HG02798 (cell line): ENCODE results near the gene GDAP2.
"Not testable (repeated sequence)": the region's sequence is repeated elsewhere in the genome, so short reads cannot be mapped to it uniquely, and the experiment has no call there.

Source experiments
- ATAC-seq: cut with Tn5 transposase; IDR thresholded peaks from one replicate; pipeline ENCODE4 v1.9.1; 2021; ENCODE audit warnings: mild to moderate bottlenecking; ENCODE audit not compliant: unreplicated experiment, poor library complexity

Gene GDAP2

GRCh38 chr1:117844478-117844877 is 84.9 kb downstream of the GDAP2 start:
- not testable (repeated sequence) for ATAC-seq

- ATAC-seq, result no peak
Observed at GRCh38 chr1:117843791-117844190, 85.6 kb downstream of the GDAP2 start.

- no peak for ATAC-seq
Observed at GRCh38 chr1:117842408-117843170, 86.8 kb downstream of the GDAP2 start.

- no peak for ATAC-seq
Observed at GRCh38 chr1:117841117-117841650, 88.2 kb downstream of the GDAP2 start.

DNA sequence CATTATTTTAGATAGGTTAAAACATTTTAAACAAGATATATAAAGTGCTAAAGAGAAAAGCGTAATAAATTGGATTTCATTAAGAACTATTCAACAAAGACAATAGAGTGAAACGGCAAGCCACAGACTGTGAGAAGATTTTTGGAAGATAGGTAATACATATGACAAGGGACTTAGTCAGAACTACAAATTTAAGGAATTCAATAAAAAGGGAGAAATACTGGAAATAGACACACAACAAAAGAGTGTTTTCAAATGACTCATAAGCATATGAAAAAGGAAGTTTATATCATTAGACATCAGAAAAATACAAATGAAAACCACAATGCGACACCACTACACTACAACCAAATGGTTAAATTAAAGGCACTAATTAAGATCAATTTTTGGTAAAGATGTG is 90.5 kb downstream of the GDAP2 start:
- no peak for ATAC-seq

- no peak for ATAC-seq
Observed at GRCh38 chr1:117836069-117836468, 93.4 kb downstream of the GDAP2 start.

DNA sequence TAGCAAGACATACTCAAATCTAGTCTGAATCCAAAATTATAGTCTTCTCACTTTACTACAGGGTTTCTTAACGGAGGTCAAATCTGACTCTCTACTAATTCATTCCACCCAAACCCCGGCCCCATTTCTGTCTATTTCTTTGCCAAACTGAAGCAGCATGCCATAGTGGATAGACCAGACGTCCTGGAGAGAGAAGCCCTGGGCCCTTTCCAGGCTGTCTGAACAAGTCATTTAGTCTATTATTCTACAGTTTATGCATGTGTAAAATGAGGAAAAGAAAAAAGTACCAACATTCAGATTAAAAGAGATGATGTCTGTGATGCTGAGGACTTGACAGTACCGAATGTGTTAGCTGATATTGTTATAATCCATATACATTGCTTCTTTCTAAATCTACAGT is 95.0 kb downstream of the GDAP2 start:
- no peak for ATAC-seq

- no peak for ATAC-seq
Observed at GRCh38 chr1:117832453-117832852, 97.0 kb downstream of the GDAP2 start.

DNA sequence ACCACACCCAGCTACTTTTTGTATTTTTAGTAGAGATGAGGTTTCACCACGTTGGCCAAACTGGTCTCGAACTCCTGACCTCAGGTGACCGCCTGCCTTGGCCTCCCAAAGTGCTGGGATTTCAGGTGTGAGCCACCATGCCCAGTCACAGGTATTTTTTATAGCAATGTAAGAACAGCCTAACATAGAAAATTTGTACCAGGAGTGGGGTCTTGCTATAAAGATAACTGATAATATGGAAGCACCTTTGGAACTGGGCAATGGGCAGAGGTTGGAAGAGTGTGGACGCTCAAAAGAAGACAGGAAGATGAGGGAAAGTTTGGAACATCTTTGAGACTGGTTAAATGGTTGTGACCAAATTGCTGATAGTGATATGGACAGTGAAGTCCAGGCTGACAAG is 99.2 kb downstream of the GDAP2 start:
- ATAC-seq, result no peak

DNA sequence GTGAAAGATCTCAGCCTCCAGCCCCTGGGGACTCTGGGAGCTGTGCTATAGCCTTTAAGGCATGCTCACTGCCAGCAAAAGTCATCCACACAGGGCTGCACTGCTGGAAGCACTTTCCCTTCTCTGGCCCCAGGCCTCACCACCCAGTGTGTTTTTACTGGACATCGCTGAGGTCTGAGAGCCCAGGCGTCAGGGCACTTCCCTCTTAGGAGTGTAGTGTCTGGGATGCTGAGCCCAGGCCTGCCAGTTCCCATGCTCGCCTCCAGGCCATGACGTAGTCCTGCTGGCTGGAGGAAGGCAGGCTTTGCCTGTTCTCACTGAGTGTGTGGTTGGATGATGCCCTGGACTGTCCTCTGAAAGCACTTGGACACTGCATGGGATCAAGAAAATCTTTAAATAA is 101.2 kb downstream of the GDAP2 start:
- no peak for ATAC-seq

DNA sequence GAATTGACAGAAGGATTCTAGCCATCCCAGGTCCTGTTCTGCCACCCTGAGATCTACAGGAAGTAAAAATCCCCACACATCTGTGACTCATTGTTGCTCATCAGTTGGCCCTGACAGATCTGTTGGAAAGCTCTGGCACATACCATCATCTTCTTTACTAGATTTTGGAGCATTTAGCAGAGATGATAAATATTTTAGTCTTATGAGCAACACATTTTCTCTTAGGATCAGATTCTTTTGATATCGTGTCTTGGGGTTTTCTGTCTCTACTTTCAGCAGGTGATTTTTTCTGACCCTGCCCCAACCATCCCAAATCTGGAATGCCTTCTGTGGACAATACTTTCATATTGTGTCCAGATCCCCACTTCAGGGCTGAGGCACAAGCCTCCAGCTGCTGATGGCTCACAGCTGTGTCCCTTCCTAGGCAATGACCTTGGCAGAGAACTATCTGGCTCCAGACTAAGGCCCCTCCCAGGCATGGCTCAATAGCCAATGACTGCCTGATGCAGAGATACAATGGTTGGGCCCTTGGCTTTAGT is 102.8 kb downstream of the GDAP2 start:
- ATAC-seq, result no peak

- no peak for ATAC-seq
Observed at GRCh38 chr1:117826119-117826518, 103.3 kb downstream of the GDAP2 start.

DNA sequence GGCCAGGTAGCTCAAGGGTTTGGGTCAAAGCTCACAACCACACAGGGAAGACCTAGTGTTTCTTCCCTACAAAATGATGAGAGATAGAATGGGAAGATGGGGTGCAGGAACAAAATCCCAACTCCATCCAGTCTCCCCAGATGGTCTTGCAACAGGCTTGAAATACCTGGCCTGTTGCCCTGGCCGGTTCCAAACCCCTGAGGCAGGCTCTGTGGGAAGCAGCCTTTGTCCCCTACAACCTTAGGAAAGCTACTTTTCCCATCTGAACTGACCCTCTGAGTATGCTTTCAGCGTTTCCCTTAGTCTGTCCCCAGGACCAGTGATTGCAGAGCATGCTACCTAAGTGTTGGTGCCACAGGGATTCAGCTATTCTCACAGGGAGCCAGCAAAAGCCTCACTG is 104.0 kb downstream of the GDAP2 start:
- no peak for ATAC-seq

GRCh38 chr1:117824616-117825015 is 104.8 kb downstream of the GDAP2 start:
- ATAC-seq, result no peak

GRCh38 chr1:117821774-117822482 is 107.5 kb downstream of the GDAP2 start:
- ATAC-seq, result no peak

DNA sequence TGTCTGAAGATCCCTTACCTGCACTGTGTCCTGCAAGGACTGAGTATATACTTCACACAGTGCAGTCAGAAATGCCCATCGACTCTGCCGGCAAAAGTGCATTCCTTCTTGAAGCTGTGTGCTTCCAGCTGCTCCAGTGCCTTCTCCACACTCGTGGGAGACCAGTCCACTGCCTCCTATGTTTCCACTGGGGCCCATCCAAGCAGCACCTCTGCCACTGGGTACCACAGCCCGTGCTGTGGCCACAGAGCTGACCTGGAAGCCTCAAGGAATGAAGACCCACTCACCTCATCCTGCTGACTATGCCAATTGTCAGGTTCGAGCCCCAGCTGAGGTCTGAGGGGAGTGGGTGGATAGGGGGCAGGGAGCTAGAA is 108.1 kb downstream of the GDAP2 start:
- ATAC-seq, result no peak

DNA sequence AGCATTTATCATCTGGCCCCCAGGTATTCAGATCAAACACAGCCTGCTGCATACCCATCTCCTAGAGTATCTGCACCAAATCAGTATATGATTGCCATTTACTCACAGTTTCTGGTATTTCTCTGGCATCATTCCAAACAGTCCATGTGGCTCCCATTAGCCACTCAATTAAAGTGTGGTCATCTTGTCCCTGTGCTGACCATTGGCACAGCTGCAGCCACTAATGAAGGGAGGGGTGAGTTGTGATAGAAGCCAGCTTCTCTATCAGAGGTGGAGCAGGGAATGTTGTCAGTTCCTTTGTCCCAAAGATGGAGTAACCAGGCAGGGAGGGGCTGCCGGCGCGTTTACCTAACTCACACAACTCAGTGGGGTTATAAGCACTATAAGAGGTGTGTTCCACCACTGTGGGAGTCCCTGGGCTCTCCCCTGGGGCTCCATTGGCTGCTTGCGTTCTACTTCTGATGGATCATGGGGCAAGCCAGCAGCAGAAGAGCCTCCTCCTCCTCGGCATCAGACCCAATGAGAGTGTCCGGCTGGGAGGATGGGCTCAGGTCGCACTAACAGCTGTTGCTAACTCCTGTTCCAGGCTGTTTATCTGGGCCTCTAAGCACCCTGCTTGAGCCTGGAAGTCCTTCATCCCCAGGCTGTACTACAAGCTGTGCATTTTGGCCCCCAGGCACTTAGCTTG is 108.6 kb downstream of the GDAP2 start:
- ATAC-seq, result no peak

DNA sequence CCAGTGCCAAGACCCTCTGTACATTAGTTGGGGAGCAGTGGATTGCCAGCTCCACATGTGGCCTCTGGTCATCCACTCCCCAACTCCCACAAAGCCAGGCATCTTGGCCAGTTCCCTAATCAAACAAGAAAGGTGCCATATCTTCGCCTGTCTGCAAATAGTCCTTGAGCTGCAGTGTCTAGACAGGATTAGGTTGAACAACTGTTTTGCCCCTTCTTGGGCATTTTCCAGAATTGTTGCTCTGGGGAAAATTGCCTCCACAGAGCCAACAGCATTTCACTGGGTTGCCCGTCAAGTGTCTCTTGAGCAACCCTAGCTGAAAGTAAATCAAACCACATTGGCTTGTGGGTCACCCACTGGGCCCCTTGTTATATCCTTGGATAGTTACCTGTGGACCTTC is 109.3 kb downstream of the GDAP2 start:
- no peak for ATAC-seq

DNA sequence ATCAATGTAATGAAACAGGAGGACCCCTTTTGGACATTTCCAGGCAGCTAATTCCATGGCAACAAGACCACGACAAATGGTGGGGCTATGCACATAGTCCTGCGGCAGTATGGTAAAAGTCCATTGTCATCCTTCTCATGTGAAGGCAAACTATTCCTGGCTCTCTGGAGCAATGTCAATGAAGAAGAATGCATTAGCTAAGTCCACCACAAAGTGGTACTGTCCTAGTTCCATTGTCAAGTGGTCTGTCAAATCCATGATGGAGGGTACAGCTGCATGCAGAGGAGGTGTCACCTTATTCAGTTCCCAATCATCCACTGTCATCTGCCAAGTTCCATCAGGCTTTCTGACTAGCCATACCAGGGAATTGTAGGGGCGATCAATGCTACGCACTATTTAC is 110.1 kb downstream of the GDAP2 start:
- ATAC-seq, result no peak

DNA sequence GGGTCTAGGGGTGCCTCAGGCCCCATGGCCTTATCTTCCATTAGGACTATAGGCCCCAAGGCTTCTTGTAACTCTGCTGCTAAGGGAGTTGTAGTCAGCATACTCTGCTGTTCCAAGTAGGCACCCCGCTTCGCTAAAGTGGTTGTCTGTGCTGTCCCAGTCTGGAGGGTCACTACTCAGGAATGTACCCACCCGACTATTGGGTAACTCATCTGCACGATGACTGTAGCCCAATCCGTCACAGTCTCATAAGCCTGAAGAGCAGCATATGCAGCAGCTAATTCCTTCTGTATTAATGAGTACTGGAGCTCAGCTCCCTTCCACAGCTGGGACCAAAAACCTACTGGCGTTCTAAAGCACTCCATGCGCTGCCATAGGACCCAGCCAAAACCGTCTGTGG is 111.0 kb downstream of the GDAP2 start:
- no peak for ATAC-seq

GRCh38 chr1:117817629-117818028 is 111.8 kb downstream of the GDAP2 start:
- ATAC-seq, result no peak
